Cardiac fibroblast (primary cell): ENCODE data around the gene MED16.

Source experiments
- DNase-seq, 2 donors: peaks; one replicate each; pipeline versions ENCODE4 v3.0.0 to v3.0.0-alpha.2; 2010; ENCODE audit warnings: low read depth in 2 of 2
- H3K4me3 ChIP-seq, 2 donors: replicated peaks in 1 of 2; 1 replicate in 1 of 2; 2 replicates in 1 of 2; pipeline ENCODE4 v1.5.1; 2011; ENCODE audit warnings: low read depth in 2 of 2, low read length in 2 of 2, mild to moderate bottlenecking in 2 of 2, moderate library complexity in 1 of 2
- CTCF ChIP-seq: IDR thresholded peaks from one replicate; pipeline ENCODE4 v1.5.1; 2011; ENCODE audit warnings: low read depth, mild to moderate bottlenecking, low read length, inconsistent platforms

The MED16 gene

GRCh38 chr19:840519-841206 lies 52.3 kb downstream of the MED16 start, which contains the start of gene PRTN3:
Gene PRTN3, plus strand, starts transcription at chr19:840999. Its CDS starts 10 bp downstream, at chr19:841009.
- TF ChIP-seq CTCF, result no peak
- no peak within 1 kb of the TSS for H3K4me3 ChIP-seq
- no peak for DNase-seq

GRCh38 chr19:835210-835810 lies 57.7 kb downstream of the MED16 start:
- no peak overlapping the region for H3K4me3 ChIP-seq
- no peak for TF ChIP-seq CTCF
- no peak for DNase-seq

GRCh38 chr19:834216-834615 lies 58.8 kb downstream of the MED16 start:
- TF ChIP-seq CTCF, result no peak
- H3K4me3 ChIP-seq, result no peak overlapping the region
- no peak for DNase-seq

- DNase-seq, result no peak
- no peak overlapping the region for H3K4me3 ChIP-seq
- no peak for TF ChIP-seq CTCF
Measured at GRCh38 chr19:831407-832369, 61.3 kb downstream of the MED16 start.

GRCh38 chr19:829129-829758 lies 63.7 kb downstream of the MED16 start:
- no peak for TF ChIP-seq CTCF
- no peak overlapping the region for H3K4me3 ChIP-seq
- DNase-seq, result no peak

GRCh38 chr19:827710-828321 lies 65.2 kb downstream of the MED16 start, which contains the start of gene AZU1:
Gene AZU1, plus strand, starts transcription at chr19:827837. Its CDS starts 10 bp downstream, at chr19:827847.
- TF ChIP-seq CTCF, result no peak
- DNase-seq, result no peak
- no peak within 1 kb of the TSS for H3K4me3 ChIP-seq
